NCI-H2196 (cell line): ENCODE data around the gene SNED1.

Experiments
- DNase-seq: peaks from one replicate; lab custom pipeline; 2025; ENCODE audit not compliant: unreplicated experiment; lab: John Stamatoyannopoulos, UW

The SNED1 gene

DNA sequence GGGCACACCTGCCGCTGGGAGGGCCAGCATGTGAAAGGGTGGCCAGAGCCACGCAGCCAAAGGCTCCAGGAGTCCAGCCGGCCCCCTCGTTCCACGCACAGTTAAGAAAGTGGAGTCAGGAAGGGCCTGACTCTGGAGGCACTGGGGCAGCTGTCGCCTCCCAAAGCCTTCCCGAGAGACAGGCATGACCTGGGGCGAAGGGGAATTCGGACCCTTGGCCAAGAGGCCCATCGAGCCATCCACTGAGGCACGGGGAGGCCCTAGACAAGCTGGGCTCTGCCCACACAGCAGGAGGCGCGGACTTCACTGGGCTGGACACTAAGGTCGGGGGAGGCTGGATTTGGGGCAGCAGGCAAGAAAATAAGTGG lies 38.5 kb upstream of the SNED1 start:
- DNase-seq = no peak

DNA sequence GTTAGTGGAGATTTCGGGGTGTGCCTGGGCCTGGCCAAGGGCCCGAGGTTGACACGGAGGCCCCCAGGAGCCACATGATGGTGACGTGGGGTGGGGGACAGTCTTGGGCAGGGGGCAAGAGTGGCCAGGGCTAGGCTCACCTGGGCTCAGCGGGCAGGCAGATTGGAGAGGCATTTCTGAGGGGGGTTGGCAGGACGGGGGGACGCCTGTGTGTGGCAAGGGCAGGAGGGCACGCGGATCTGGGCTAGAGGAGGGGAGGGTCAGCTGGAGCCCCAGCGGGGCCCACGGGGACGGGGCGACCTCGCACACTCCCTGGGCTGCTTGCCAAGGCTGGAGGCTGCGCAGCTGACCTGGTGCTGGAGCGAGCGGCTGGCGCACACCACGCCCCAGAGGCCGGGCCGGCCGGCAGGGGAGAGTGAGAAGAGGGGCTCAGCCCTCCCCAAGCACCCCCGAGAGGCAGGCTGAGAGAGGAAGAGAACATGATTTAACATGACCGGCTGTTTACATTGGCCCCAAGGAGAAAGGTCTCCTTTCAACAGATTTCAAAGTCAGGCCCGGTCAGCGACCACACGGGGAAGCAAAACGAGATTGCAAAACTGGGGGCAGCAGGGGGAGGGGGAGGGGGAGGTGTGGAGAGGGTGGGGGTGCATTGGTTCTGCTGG lies 38.0 kb upstream of the SNED1 start:
- DNase-seq = peak; percentile 72

DNA sequence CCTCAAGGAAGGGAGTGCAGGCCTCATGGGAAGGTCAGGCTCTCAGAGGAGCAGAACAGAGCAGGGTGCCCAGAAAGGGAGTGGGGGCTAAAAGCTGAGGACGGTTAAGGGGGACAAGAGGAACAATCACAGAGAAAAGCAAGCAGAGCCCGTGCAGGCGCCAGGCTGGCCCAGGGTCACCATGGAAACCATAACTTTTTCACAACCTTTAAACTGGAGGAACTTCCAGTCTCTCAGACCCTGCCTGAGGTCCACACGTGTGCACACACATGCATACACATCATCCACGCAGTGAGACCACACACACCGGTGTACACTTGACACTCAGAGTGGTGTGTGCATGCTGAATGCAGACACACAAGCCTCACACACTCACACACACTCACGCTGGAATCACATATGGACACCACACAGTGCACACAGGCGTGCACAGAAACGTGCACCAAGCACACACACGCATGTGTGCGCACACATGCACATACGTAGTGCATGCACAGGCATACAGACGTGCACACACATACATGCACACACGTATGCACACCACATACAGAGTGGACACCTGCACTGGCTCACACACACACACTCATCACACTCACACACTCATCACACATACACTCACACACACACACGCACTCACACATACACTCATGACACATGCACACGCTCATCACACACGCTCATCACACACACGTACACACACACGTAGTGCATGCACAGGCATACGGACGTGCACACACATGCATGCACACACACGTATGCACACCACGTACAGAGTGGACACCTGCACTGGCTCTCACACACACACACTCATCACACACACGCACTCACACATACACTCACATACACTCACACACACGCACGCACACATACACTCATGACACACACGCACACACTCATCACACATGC lies 37.2 kb upstream of the SNED1 start:
- no peak for DNase-seq

DNA sequence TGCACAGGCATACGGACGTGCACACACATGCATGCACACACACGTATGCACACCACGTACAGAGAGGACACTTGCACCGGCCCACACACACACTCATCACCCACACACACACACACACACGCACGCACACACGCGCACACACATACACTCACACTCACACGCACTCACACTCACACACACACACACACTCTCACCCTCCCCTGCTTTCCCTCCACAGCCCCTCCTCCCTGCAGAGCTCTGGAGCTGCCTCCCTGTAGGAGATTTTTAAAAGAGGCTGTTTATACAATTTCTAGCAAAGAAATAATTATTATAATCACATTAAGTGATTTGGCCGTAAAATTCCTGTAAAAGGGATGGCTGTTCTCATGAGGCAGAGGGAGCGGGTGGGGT lies 36.5 kb upstream of the SNED1 start:
- DNase-seq = no peak

DNA sequence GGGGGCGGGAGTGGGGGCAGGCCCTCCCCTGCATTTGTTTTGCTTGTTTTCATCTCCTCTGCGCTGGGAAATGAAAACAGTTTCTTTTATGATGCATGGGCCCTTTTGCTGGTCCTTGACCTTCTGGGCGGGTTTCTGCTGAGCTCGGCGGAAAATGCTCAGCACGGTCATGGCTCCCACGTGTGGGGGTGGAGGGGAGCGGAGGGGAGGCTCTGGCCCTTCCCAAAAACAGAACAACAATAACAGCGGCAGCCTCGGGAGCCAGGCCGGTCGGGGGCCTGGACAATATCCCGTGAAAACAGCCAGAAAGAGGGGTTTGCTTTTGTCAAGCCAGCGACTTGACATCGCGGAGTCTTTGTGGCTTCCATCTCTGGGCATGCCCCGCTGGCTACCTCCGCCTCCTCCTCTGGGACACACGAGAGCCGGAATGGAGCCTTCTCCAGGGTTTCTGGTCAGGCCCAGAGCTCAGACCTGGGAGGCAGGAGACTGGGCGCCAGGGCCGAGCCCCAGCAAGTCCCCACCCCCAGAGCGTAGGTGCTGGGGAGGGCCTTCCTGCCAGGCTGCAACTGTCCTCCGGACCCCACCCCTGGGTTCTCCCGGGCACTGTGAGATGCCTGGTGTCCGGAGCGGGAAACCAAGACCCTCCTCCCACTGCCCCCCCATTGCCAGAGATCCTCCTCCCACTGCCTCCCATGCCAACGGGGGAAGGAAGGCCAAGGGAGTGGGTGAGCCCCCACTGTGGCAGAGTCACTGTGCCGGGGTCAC lies 35.9 kb upstream of the SNED1 start:
- no peak for DNase-seq

DNA sequence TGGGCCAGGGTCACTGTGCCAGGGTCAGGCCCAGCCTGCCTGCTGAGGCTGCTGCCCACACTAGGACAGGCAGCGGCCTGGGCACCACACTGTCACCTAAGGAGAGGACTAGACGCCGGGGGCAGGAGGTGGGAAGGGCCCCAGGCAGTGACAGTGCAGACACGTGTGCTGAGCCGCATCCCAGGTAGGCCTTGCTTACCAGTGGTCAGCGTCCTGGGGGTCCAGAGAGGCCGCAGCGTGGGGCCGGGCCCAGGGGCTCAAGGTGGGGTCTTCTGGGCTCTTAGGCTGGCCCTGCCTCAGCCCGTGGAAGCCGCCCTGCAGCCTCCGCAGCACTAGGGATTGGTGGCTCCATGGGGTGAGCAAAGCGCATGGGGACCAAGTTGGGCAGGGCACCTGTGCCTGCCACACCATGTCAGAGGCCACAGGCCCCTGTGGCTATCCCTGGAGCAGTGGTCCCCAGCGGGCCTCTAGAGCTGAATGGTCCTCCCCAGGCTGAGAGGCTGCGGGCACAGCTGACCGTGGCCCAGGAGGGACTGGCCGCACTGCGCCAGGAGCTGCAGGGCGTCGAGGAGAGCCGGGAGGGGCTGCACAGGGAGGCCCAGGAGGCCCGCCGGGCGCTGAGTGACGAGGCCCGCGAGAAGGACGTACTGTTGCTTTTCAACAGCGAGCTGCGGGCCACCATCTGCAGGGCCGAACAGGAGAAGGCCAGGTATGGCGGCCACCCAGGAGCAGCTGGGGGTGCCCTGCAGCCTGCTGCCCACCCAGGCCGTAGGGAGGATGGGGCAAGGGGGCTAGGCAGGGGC lies 35.2 kb upstream of the SNED1 start:
- DNase-seq = no peak

DNA sequence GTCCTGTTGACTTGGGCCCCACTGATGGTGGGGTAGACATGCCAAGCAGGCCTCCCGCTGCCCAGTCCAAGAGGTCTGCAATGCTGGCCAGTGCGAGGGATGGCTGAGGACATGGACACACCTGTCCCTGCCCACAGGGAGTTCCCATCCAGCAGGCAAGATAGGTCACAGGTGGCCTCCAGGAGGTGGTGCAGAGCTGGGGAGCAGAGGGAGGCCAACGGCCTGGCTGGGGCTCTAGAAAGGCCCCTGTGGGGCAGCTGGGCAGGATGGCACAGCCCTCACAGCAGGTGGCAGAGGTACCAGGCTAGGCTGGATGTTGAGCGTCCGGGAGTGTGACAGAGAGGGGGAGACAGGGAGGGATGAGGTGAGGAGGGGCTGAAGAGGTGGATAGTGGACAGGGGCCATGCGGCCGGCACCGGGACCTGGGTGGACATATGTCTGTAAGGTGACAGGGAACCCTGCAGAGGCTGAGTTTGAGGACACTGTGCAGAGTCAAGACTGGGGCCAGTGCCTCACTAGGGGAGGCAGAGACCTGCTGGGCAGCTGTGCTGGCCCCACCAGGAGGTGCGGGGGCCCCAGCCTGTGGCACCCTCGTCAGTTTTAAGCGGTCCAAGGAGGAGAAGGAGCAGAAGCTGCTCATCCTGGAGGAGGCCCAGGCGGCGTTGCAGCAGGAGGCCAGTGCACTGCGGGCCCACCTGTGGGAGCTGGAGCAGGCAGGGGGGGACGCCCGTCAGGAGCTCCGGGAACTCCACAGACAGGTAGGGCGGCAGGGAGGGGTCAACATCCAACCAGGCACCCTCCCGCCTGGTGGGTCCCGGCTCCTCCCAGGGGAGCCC lies 34.3 kb upstream of the SNED1 start:
- no peak for DNase-seq

DNA sequence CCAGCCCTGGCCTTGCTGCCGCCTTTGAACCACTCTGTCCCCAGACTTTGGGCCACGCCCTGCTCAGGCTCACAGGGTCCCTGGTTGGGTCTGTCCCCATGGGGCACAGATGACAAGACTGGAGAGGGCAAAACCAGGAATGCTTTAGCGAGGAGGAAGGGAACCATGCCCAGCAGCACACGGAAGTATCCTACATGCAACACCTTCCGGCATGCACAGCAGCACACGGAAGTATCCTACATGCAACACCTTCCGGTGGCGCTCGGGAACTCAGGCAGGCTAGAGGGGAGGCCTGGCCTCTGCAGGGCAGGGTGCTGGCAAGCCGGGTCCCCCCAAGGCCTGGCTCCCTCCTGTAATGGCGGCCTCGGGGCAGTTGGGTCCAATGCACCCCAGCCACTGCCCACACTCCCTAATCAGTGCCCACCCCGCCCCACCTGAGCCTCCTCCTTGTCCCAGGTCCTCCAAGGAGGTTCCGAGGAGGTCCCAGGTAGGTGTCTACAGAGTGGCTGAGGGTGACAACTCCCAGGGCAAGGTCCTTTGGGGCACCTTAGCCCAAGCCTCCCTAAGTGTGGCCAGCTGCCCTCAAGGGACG lies 33.6 kb upstream of the SNED1 start:
- DNase-seq = no peak

DNA sequence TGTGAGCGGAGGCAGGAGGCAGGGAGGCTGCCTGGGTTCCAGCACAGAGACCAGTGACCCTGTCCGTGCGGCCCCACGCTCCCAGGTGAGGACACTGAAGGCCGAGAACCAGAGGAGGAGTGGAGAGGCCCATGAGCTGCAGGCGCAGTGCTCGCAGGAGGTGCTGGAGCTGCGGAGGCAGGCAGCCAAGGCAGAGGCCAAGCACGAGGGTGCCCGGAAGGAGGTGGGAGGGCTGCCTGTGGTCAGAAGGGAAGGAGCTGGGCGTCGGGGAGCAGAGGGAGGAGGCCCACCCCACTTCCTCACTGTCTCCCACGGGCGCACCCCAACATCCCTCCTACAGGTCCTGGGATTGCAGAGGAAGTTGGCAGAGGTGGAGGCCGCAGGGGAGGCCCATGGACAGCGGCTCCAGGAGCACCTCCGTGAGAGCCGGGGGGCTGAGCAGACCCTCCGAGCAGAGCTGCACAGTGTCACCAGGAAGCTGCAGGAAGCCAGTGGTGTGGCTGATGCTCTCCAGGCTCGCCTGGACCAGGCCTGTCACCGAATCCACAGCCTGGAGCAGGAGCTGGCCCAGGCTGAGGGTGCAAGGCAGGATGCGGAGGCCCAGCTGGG lies 33.0 kb upstream of the SNED1 start:
- DNase-seq = no peak

DNA sequence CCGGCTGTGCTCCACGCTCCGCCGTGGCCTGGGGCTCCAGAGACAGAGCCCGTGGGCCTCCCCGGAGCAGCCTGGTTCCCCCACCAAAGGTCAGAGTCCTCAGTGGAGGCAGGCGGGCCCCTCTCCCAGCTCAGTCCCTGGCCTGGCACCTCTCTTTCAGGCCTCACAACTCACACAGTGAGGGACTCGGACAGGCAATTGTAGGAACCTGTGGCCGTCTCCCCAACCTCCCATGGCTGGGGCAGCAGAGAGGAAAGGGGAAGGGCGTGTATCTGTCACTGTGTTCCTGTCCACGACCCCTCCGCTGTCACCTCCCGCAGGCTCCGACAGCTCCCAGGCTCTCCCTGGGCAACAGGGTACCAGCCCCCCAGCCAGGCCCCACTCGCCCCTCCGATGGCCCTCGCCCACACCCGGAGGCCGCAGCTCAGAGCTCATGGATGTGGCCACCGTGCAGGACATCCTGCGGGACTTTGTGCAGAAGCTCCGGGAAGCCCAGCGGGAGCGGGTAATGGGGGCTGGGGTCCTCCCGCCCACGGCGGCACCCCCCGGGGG lies 32.4 kb upstream of the SNED1 start:
- no peak for DNase-seq

DNA sequence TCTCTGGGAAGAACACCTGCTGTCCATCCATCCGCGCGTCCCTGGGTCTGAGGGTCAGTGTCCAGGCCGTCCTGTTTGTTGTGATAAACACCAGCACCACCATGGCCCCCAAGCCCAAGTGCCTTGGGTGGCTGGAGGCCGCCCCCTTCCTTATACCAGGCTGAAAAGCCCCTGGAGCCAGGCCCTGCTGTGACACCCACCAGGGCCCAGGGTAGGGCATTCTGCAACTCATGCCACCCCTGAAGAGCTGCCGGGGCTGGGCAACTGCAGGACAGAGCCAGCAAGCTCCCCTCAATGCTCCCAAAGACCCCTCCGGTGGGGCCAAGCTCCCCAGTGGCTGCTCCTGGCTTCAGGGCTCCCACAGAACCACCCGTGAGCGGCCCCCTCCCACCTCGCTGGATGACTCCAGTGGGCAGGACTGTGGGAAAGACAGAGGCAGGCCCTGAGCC lies 31.9 kb upstream of the SNED1 start:
- DNase-seq = no peak

DNA sequence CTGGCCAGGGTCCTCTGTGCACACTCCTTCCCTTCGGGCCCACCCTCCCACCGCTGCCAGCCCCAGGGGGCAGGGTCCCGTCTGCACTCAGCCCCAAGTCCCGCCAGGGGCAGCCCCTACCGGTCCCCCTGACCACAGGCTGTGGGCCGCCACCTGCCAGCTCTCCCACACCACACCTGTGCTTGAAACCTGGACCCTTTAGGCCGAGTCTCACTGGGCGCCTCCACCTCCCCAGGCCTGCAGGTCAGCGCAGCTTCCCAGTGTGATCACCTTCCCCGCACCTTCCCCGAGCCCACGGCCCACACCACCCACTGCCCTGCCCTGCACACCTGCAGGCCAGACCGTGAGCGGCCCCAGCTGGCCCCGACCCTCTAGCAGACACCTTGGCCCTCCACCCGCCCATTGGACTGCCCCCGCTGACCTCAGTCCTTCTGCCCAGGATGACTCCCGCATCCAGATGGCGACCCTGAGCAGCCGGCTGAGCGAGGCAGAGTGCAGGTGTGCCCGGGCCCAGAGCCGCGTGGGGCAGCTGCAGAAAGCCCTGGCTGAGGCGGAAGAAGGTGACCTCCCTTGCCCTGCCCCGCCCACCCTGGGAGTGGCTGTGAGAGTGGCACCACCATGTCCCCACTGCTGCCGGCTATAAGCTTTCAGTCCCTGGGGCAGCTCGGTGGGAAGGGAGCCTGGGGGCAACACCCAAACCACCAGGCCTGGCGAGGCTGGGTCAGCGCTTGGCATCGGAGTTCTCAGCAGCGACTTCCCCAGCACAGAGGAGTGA lies 31.3 kb upstream of the SNED1 start:
- no peak for DNase-seq

DNA sequence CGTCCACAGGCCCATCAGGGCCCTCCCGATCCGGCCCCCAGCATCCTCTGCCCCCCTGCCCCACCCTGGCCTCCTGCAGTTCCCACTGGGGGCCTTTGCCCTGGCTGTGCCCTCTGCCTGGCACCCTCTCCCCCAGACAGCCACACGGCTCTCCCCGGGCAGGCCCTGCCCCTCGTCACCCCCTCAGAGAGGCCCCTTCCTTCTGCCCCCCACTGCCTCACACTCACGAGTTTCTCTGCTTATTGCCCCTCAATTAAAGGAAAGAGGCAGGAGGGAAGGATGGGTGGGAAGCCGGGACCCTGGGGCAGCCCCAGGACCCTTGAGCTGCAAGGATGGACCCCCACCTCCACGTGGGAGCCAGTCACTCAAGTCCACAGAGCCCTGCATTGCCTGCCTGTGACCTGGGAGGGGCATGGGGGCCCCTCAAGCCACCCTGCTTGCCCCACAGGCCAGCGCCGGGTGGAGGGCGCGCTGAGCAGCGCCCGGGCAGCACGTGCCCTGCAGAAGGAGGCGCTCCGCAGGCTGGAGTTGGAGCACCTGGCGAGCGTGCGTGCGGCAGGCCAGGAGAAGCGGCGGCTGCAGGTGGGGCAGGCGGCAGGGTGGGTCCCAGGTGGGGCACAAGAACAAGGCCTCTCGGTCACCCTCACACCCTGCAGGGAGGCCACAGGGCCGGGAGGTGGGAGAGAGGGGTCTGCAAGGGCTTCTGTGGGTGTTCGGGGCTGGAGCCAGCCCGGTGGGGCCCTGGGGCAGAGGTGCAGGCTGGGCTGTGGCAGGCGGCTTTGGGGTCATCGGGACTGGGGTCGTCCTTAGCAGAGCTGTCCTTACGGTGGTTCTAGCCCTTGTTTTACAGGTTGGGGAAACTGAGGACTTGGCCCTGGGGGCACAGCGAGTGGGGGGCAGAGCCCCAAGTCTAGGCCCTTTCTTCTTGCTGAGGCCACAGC lies 30.5 kb upstream of the SNED1 start:
- no peak for DNase-seq

DNA sequence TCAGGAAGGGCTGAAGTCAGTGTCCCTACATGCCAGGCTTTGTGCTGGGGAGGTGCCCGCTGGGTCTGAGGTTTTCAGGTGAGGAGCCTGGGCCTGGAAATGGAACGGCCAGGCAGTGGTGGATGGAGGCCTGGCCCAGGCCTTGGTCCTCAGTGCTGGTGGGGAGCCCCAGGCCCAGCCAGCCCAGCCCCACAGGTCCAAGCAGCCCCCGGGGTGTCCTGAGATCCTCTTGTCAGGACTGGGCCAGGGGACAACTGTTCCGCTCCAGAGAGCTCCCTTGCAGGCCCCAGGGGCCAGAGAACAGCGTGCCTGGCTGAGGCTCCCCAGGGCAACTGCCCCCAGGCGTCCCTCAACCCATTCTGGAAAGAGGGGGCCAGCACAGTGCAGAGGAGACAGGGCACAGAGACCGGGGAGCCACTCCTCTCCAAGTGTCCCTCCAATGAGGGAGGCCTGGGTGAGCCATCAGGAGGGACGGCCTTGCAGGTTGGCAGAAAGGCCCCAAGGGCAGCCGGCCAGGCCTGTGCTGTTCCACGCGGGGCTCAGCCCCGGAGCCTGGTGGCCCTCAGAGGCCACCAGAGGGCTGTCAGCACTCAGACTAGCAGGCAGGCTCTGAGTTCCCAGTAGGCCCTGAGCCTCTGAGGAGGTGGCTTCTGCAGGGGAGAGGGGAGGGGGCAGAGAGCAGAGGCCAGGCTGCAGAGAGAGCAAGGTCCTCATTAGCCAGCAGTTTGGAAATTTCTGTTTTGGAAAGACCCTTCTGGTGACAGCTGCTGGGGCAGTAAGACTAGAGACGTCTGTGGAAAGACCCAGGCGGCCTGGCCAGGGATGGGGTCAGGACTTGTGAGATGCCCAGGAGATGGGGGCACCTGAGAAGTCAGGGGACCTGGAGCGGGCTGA lies 29.4 kb upstream of the SNED1 start:
- no peak for DNase-seq

DNA sequence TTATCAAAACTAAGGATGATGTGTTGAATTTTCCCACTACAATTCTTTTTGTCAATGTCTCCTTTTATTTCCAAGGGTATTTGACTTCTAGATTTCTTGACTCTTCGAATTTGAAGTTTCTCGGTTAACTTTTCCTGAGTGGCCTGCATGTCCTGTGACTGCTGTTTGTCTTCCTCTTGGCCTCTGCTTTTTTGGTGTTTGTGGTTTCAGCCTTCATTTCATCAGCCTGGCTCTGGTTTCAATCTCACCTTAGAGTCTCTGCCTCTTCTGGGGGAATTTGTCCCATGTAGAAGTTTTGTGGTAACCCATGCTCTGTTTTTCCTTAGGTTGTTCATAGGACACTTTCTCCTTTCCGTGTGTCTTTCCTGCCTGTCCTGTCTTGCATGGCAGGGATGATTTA lies 28.3 kb upstream of the SNED1 start:
- no peak for DNase-seq

DNA sequence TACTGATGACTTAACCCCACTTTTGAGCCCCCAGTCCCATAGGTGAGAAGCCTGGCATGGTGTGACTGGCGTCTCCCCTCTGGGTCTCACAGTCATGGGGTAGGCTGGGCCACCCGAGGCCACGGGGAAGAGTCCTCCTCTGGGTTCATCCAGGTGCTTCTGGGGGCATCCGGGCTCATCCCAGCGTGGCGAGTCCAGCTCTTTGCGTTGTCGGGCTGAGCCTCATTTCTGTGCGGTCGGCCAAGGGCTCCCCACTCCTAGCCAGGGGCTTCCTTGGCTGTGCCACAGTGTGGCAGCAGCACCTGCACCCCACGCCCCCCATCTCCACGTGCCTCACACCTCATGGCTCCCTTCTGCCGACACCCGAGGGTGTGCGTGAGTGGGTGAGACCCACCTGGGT lies 27.6 kb upstream of the SNED1 start:
- DNase-seq = no peak
